G401.6 (cell line): Measurements from ENCODE around the gene UBL3.

Experiments
- FAIRE-seq: peaks from 2 replicates; lab custom pipeline; 2012; peaks lifted over from hg19 to GRCh38; lab: Jason Lieb, UNC

UBL3 gene

DNA sequence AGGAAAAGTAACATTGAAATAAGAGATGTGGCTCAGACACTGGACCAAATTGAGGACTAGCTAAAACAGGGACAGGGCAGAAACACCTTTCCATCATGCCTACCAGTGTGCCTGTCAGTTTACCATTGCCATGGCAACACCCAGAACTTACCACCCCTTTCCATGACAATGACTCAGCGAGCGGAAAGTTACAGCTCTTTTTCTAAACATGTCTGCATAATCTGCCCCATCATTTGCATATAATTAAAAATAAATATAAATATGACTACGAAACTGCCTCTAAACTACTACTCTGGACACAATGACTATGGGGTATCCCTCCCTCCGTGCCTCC lies 96.0 kb downstream of the UBL3 start:
- FAIRE-seq = no peak

DNA sequence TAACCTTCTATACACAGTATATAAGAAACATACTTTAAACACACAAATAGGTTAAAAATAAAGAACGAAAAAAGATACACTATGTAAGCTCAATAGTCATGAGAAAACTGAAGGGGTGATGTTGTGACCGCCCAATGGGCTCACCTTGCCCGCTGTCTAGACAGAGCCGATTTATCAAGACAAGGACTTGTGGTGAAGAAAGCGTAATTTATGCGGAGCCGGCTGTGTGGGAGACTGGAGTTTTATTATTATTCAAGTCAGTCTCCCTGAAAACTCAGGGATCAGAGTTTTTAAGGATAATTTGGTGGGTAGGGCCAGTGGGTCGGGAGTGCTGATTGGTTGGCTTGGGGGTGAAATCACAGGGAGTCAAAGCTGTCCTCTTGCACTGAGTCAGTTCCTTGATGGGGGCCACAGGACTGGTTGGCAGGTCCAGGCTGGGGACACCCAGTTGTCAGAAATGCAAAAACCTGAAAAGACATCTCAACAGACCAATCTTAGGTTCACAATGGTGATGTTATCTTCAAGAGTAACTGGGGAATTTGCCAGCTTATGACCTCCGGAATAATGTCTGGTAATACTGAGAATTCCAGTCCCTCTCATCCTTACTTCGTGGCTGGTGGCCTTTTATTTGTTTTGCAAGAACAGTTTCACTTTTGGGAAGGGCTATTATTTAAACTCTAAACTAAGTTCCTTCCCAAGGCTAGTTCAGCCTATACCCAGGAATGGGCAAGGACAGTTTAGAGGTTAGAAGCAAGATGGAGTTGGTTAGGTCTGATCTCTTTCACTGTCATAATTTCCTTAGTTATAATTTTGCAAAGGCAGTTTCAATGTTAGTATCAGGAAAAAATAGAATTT lies 96.6 kb downstream of the UBL3 start:
- no peak for FAIRE-seq

DNA sequence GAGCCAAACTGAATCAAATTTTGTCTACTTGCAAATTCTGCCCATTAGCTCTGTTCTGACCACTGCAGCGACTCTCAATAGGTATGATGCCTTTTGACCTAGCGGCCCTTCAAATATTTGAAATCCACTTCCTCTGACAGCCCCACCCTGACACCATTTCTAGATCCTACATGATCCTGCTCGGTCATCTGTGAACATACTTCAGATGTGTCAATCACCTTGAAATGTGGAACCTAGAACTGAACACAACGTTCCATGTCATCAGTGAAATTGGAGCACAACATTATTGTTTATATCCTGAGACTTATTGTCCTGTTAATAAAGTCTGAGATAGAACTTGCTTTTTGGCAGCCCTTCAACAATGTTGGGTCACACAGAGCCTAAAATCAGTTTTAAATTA lies 98.2 kb downstream of the UBL3 start:
- no peak for FAIRE-seq

DNA sequence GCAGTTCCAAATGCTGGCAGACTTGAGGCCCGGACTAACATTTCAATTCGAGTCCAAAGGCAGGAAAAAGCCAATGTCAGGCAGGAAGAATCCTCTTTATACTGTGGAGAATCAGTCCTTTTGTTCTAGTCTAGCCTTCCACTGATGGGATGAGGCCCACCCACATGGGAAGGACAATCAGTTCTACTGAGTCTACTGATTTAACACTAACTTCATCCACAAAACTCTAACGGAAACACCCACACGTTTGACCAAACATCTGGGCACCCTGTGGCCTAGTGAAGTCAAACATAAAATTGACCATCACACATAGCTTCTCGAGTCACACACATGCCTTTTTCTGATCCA lies 100.3 kb downstream of the UBL3 start:
- no peak for FAIRE-seq

DNA sequence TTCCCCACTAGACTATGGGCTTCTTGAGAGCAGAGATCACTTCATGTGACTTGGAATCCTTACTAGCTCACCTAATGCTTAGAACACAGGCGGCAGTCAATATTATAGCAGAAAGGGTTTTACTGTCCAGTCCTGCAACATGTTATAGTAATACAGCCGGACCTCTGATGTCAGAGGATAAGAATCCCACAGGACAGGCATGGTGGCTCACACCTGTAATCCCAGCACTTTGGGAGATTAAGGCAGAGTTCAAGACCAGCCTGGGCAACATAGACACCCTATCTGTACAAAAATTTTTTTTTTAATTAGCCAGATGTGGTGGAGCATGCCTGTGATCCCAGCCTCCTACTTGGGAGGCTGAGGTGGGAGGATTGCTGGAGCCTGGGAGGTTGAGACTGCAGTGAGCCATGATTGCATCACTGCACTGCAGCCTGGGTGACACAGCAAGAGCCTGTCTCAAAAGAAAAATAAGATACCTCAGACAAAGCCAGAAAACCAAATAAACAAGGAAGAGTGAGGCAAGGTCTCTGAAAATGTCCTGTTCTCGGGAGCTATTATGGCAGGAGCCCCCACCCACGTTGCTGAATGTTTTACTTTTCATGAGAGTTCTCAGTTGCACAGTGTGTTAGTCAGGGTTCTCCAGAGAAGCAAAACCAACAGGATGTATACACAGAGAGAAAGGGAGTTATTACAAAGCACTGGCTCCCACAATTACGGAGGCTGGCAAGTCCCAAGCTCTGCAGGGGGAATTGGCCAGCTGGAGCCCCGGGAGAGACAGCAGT lies 100.8 kb downstream of the UBL3 start:
- FAIRE-seq = no peak

DNA sequence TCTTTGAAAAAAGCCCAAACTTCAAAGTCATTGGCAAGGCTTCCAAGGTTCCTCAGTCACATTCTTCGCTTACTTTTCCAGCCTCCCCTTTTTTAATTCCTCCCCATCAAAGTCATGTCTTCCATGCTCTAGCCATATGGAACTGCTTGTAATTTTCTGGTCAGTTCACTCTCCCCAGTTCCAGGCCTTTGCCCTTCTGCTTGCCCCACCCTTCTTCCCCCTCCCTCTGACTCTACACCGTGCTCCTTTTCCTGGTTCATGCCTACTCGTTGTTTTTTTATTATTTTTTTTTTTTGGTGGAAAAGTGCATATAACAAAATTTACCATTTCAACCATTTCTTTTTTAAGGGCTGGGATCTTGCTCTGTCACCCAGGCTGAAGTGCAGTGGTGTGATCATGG lies 102.3 kb downstream of the UBL3 start:
- no peak for FAIRE-seq

DNA sequence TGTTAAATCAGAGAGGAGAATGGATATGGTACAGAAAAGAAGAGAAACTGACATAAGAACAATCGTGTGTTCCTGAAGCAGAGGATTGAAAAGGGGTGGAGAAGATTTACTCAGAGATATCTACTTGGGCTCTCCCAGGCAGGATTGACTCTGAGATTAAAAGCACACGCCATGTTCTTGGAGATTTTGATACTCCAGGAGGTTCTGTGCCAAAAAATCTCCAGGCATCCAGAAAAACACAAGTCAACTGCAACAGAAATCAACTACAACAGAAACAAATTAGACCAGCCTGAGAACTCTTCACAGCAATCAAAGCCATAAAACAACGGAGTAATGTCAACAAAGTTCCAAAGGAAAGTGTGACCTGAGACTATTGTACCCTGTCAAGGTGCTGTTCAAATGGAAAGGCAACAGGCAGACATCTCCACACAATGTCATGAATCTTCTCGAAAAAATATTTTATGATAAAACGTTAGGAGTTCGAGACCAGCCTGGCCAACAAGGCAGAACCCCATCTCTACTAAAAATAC lies 104.2 kb downstream of the UBL3 start:
- FAIRE-seq = no peak

DNA sequence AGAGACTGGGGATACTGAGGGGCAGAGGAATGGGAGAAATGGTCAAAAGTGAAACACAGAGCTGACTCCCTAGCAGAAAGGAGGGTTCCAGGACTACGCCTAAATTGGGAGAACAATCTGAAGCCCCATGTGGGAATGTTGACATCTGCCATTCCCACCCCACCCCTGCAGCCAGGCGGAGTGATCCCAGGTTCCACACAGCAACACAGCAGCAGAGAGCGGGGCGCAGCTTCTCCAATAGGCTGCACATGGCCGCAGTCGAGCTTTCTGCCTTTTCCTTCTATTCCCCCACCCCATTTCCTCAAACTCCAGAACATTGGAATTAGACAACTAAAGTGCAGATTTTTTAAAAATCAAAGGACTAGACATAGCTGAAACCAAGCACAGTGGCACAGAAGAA lies 104.7 kb downstream of the UBL3 start:
- no peak for FAIRE-seq

DNA sequence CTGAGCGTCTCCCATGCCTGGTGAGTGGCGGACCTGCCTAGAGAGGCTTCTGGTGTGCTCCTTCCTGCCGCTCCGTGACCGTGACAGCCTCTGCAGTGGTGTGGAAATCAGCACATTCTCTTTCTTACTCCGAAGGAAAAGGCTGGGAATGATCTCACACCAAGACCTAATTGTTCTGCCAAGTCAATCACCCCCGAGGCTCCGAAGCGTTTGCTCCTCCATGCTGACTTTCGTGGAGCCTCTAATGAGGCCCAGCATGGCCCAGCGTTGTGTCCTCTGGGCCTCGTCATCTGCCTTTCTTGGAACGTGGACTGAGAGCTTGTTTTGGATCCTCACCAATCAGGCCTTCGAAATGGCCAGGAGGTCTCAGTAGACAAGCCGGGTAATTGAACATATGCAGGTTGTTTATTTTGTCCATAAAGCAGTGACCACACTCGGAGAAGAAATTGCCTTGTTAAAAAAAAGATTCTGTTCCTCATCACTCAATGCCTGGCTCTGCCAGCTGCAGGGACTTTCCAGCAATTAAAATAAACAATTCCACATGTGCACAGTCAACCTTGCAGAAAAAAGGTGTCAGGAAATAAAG lies 107.1 kb downstream of the UBL3 start:
- FAIRE-seq = no peak

DNA sequence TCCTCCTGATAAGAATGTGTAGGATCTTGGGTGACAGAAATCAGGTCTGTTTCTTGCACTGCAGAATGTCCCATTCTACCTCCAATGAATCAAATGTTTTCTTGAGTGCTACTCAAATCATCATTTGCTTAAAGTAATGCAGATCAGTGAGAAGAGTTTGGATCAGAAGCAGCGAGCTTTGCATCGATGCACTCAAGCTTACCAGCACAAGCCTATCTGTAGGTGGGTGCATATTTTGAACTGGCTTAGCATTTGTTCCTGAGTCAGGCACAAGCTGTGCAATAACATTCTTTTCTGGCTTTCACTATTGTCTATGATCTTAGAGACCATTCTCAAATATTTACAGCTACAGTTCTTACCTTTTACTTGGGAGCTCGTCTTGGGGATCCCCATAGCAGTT lies 109.5 kb downstream of the UBL3 start:
- no peak for FAIRE-seq

DNA sequence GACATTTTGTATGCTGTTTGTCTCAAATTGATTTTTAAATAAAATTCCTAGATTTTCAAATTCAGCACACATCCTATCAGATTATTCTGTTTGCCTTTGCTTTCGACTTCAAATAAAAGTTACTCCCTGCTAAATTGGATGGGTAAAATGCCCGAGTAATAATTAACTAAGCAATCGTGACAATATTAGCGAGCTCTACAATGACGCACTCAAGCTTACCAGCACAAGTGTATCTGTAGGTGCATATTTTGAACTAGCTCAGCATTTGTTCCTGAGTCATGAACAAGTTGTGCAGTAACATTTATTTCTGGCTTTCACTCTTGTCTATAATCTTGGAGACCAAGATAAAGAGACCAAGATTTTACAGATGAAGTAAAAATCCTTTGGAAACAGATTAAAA lies 113.4 kb downstream of the UBL3 start:
- no peak for FAIRE-seq

DNA sequence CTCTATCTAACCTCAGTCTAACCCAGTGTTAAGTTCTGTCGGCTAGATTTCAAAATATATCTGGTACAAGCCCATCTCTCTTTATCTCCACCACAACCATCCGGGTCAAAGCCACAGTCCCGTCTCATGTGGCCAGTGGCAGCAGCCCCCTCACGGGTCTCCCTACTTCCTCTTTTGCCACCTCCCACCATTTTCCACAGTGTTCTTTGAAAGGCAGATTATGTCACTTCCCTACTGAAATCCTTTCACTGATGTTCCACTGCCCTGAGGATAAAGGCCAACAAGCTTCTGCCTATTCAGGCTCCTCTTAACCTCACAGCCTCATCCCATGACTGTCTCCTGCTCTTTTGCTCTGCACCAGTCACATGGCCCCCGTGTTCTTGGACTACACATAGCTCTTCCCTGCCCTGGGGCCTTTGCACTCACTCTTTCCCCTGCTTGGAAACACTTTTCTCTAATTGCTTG lies 117.2 kb downstream of the UBL3 start:
- no peak for FAIRE-seq

DNA sequence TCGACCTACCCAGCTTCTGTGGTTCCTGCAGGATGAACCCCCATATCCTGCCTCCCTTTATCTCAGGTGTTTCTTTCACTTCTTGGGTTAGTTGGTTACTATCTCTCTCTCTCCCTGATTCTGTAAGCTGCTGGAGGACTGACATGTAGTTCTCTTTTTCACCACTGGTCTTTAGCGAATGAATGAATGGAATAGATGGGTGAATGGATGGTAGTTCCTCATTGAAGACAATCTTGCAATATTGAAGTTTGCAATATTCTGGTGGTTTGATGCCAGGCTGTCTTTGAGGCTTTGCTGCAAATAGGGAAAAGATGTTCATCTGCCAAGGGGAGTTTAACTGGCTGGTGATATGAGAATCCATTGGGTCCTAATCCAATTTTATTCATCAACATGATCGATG lies 120.2 kb downstream of the UBL3 start:
- FAIRE-seq = no peak

DNA sequence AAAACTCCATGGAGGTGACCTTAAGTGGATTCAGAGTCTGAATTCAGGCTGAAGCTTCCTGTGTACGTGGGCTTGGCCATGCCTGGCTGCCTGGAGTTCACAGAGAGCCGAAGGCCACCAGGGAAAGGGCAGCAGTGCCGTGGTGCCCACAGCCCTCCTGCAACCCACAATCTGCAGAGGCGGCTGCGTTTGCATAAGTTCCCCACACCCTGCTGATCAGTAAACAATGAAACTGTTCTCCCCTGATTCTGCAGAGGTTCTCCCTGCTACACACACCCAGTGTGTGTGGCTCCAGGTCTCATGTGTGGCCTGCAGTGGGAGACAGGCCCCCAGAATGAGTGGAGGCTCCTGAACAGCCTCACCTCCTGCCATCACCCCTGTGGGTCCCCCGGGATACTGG lies 128.0 kb downstream of the UBL3 start:
- FAIRE-seq = no peak

DNA sequence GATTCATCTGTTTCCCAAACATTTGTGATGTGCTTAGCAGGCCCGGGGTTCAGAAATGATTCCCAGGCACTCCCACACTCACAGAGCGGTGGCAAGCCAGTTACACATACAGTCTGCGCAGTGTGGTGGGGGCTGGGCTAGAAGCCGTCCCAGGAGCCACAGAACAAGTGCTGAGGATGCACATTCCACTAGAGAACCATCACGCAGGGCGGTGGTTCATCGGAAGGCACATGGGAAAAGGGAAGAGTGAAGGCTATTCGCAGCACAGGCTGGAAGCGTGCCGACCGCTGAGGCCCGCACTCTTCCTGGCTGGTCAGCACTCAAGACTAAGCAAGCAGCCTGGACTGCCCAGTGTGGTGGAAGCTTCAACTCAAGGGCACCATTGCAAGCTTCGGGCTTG lies 128.7 kb downstream of the UBL3 start:
- no peak for FAIRE-seq

DNA sequence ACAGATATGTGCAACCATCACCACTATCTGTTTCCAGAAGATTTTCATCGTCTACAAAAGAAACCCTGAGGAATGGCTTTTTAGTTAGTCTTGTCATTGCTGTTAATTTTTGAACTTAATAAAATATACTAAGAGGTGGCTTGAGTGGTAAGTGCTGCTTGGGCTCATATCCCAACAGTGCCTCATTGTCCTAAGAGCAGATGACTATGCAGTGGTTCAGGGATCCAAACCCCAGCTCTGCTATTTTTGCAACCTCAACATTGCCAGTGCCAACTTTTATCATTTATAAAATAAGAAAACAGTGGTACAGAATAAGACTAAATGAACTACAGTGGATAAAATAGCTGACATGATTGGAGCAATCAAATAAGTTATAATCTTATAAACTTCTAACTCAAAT lies 131.7 kb downstream of the UBL3 start:
- FAIRE-seq = no peak

DNA sequence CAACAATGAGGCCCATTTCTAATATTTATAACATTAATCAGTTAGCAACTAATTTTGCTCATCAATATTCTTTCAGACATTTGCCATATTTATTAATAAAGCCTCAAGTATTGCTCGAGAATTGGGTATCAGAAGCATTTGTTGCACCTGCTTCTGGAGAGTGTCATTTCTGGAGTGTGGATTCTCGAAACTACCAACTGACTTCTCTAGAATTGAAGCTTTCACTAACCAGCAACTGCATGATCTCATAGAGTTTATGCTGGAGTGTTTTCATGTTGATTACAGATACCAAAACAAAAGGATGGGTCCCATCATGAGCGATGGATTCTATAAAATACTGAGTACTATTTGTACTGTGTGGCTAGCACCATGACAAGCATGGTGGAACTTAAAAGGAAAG lies 133.9 kb downstream of the UBL3 start:
- FAIRE-seq = no peak
